Fibroblast of the aortic adventitia (primary cell): ENCODE data around the gene SLC35F3. TPM values are rescaled to one million over a fixed set of nuclear protein-coding genes. Genes with fewer than 3 reads are reported as not detected.

Experiments used
- DNase-seq: peaks from one replicate; pipeline ENCODE4 v3.0.0-alpha.2; 2010; ENCODE audit warnings: low read depth
- H3K4me3 ChIP-seq: 2 replicates; pipeline ENCODE4 v1.5.1; 2011; ENCODE audit warnings: low read depth, mild to moderate bottlenecking, control low read depth, low read length, moderate library complexity
- total RNA-seq: library from RNA; depleted of rRNA; stranded (reverse); fragments of >200 nt; gene quantifications from 2 replicates; pipeline ENCODE4 v1.2.3, GENCODE V29; 2012; ENCODE audit warnings: low replicate concordance
- TF ChIP-seq, protein P1 (sequence below): IDR thresholded peaks from 2 replicates; pipeline ENCODE4 v1.5.1; 2011; ENCODE audit warnings: mild to moderate bottlenecking, low read length, control low read depth, inconsistent platforms; ENCODE audit not compliant: insufficient read depth

SLC35F3 gene
- total RNA-seq, 1 donor = not detected

DNA sequence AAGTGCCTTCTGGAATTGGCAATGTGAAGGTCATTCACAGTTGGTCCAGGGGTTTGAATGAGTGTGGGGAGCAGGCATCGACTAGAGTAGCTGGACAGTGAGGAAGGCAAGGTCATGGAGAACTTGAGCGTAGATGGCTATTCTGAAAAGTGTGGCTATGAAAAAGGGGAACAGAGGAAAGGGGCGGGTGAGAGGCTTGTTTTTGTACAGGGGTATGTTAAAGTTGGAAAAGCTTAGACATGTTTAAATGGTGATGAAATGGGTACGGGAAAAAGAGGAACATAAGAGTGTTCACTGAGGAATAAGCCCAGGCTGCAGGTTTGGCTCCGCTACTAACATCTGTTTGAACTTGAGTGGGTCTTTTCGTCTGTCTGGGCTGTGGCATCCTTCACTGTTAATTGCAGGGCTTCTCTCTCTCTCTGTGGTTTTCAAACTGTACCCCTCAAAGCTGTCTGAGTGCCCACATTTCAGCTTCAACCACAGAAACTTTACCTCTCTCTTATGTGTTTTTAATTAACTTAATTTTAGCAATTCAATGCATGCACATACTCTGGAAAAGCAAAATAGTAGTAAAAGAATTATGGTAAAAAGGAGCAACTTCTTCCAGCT, 398.0 kb downstream of the SLC35F3 start:
- H3K4me3 ChIP-seq = no peak overlapping the region
- no peak for DNase-seq
- TF ChIP-seq, protein P1, sequence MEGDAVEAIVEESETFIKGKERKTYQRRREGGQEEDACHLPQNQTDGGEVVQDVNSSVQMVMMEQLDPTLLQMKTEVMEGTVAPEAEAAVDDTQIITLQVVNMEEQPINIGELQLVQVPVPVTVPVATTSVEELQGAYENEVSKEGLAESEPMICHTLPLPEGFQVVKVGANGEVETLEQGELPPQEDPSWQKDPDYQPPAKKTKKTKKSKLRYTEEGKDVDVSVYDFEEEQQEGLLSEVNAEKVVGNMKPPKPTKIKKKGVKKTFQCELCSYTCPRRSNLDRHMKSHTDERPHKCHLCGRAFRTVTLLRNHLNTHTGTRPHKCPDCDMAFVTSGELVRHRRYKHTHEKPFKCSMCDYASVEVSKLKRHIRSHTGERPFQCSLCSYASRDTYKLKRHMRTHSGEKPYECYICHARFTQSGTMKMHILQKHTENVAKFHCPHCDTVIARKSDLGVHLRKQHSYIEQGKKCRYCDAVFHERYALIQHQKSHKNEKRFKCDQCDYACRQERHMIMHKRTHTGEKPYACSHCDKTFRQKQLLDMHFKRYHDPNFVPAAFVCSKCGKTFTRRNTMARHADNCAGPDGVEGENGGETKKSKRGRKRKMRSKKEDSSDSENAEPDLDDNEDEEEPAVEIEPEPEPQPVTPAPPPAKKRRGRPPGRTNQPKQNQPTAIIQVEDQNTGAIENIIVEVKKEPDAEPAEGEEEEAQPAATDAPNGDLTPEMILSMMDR = no peak

DNA sequence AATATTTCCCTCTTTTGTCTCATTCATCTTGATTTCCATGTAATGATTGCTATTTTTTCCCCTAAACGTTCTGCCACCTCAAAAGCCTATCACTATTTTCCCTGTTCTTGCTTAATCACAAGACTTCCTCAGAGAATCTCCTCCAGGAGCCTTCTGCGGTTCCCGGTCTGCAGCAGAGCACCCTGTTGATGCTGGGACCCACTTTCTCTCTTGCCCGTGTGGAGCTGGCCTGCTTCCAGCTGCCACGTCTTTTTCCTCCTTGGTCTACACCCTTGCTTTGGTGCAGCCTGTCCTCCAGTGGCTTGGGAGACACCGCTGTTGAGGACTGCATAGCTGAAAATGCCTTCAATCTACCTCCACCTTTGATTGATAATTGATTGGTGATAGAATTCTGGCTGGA, 398.8 kb downstream of the SLC35F3 start:
- DNase-seq = no peak
- TF ChIP-seq, protein P1 = no peak
- H3K4me3 ChIP-seq = no peak overlapping the region

DNA sequence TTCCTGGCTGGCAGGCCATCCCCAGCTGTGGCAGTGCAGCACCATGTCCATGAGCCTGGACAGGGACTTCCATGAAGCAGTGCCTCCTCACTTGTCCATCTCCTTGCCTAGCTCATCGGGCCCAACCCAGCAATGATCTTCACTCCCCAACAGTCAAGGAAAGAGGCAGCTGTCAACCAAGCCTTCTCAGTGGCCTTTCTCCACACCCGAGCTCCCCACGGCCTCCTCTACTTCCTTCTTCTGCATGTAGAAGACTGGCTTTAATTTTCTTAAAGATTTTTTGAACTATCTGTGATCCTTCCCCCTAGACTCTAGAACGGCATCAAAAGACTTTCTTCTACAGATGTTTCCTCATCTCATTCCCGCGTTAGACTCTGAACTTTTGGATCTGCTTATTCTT, 403.2 kb downstream of the SLC35F3 start:
- DNase-seq = no peak
- TF ChIP-seq, protein P1 = no peak
- no peak overlapping the region for H3K4me3 ChIP-seq

DNA sequence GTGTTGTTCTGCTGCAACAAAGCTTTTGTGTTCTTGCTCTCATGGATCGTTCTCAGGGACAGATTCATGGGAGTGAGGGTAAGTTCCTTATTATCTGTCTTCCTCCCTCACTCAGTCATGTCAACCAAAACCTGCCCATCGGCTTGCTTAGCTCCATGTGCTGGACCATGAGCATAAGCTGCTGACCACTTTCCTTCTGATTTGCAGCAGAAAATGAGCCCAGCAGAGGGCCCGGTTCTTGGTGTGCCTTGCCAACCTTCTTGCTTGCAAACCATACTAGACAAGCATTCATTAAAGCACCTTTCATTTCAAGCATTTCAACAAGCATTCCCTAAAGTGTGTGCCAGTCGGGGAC, 404.7 kb downstream of the SLC35F3 start:
- H3K4me3 ChIP-seq = no peak overlapping the region
- DNase-seq = no peak
- TF ChIP-seq, protein P1 = no peak

DNA sequence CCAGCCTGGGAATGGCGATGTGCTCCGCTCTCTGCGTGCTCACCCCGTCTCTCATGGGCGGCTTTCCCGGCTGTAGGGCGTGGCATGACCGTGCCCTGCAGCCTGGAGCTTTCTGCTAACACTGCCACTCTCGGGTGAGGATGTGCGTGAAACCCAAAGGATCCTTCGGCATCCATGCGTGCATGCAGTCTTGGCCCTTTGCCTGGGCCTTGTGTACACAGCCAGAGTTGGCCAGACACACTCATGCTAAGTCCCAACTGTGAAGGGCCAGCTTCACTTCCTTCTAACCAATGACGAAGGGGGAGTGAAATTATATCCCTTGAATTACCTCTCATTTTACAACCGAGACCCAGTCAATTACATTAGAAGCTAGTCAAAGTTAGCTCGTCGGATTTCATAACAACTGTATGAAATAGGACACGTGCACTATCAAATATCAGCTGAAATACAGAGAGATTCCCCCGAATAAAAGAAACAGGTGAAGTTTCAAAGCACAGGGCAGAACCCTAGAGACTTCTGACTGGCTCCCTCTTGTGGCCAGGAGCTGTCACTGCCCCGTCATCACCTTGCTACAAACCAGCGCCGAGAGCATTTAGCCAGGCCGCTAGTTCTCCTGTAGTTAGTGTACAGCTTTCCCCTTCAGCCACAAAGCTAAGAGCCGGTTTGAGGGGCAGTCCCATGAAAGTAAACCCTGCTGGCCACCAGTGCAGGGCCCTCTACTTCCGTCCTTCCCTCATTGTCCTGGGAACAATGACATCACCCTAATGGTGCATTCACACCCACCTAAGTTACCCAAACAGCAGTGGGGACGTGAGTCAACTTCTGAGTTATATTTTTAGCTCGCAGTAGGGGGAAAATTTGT, 405.4 kb downstream of the SLC35F3 start:
- TF ChIP-seq, protein P1 = peak; percentile 93

DNA sequence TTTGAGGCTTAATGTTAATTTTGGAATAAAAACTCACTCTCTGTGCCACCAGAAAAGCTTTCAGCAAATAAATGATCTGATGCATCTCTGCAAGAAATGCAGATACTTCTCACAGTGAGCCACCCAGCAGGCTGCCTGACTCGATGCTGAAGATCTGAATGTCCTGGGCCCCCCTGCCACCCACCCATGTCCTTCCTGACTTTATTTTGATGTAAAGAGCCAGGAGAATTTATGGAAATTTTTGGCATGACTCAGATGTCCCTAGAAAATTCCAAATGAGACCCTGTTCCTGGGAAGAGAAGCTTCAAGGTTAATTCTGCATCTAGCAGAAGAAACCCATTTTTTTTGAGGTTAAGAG, 406.0 kb downstream of the SLC35F3 start:
- TF ChIP-seq, protein P1 = no peak
- DNase-seq = no peak
- H3K4me3 ChIP-seq = no peak overlapping the region

More for the DNA sequence above, 405.4 kb downstream of the SLC35F3 start:
- peak; percentile 59 for DNase-seq
- H3K4me3 ChIP-seq = peak overlapping the region; percentile 46
